ENCODE results near the gene SCN9A.

- TF ChIP-seq CTCF (IDR thresholded peaks at IDR 0.05; ENCODE audit: insufficient read depth, low read depth, low read length) (no peak), EZH2 (IDR thresholded peaks at IDR 0.05; ENCODE audit: insufficient read depth, low read length) (no peak)
These were observed 205.4 kb downstream of the SCN9A start for GRCh38 chr2:166170356-166170755.
